ENCODE data around the gene ZBTB1. TPM values are rescaled to one million over a fixed set of nuclear protein-coding genes. Genes with fewer than 3 reads are reported as not detected.

ZBTB1 gene
- total and polyA plus RNA-seq, 2 donors (not counting 1 experiment from before 2014, with no cell fraction given): 52.8 to 108 TPM

DNA sequence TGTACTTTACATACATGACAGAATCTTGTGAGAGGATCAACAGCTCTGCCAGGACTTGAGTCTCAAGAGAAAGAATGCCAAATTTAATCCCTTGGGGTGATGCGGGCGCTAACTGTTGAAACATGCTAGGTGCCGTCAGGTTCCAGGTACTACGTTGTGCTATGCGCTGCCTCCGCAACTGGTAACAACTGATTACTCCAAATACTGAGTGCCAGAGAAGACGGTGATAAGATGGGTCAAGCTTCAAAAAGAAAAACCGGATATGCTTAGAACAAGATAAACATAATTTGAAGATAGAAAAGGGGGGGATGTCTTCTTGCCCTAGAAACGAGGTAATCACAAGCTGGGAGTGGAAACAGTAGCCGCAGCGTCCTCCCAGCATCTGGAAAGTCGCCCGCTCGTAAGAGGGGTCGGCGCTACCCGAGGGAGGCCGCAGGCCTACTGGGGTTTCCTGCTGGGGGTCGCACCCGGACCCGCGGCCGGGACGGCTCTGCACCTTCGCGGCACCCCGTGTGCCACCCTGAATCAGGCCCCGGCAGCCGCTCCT is 1.6 kb upstream of the ZBTB1 start:
- H3K4me1 Mint-ChIP-seq: peaks cover 56% of the 10 kb centered on the region
- H3K4me3 Mint-ChIP-seq: peak overlapping the region; percentile 95
- H4K20me1 ChIP-seq (ENCODE audit: control insufficient read depth, insufficient read depth, low read length, poor library complexity, severe bottlenecking): peaks cover 32% of the 10 kb centered on the region
- H3K27me3 ChIP-seq (replicated peaks in 1 of 4; ENCODE audit: control extremely low read depth in 1 of 4, control insufficient read depth in 3 of 4, insufficient read depth in 4 of 4, low read length in 3 of 4): no peaks in the 10 kb centered on the region
- intact Hi-C loops (cut with micrococcal nuclease): loop anchor here (1.0 to 5.0 kb wide), 12 partner anchors 8 to 909 kb away; partner anchors contain the start of genes CHURC1, FUT8, HSPA2 and MTHFD1
- no peaks in the 10 kb centered on the region for H3K27me3 Mint-ChIP-seq
- no peak for TF ChIP-seq EZH2 (IDR thresholded peaks at IDR 0.05; ENCODE audit: borderline replicate concordance, insufficient read depth, low read depth, low read length, poor library complexity, severe bottlenecking)
- TF ChIP-seq, protein P1, sequence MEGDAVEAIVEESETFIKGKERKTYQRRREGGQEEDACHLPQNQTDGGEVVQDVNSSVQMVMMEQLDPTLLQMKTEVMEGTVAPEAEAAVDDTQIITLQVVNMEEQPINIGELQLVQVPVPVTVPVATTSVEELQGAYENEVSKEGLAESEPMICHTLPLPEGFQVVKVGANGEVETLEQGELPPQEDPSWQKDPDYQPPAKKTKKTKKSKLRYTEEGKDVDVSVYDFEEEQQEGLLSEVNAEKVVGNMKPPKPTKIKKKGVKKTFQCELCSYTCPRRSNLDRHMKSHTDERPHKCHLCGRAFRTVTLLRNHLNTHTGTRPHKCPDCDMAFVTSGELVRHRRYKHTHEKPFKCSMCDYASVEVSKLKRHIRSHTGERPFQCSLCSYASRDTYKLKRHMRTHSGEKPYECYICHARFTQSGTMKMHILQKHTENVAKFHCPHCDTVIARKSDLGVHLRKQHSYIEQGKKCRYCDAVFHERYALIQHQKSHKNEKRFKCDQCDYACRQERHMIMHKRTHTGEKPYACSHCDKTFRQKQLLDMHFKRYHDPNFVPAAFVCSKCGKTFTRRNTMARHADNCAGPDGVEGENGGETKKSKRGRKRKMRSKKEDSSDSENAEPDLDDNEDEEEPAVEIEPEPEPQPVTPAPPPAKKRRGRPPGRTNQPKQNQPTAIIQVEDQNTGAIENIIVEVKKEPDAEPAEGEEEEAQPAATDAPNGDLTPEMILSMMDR (IDR thresholded peaks at IDR 0.05): no peak
- peak overlapping the region; percentile 95 for H3K9ac ChIP-seq (ENCODE audit: low read length)
- peaks cover 80% of the 10 kb centered on the region for H3K79me2 ChIP-seq (ENCODE audit: control insufficient read depth, insufficient read depth, low read length)
- H3K36me3 ChIP-seq (replicated peaks in 1 of 2; ENCODE audit: control extremely low read depth in 1 of 2, control insufficient read depth in 1 of 2, extremely low read depth in 1 of 2, insufficient read depth in 2 of 2, low read length in 1 of 2): peaks cover 0 to 4% of the 10 kb centered on the region in 2 experiments
- ChIA-PET CTCF (interaction anchor here (0.9 to 3.1 kb wide), 13 partner anchors 9 to 164 kb away, joined by 3 to 42 read pairs (median 4); partner anchors contain the start of gene HSPA2), POLR2A (interaction anchor here (0.6 to 3.4 kb wide), 6 partner anchors 11 to 861 kb away, joined by 3 to 28 read pairs (median 4); partner anchors contain the start of genes HSPA2, MTHFD1 and WDR89)
- peak overlapping the region; percentile 100 for H3K27ac Mint-ChIP-seq
- peak overlapping the region; percentile 99 to 100 for H3K27ac ChIP-seq (ENCODE audit: low read length in 2 of 2)
- no peak for ATAC-seq (ENCODE audit: low read depth)
- peaks cover 57 to 58% of the 10 kb centered on the region in 2 donors for H3K4me1 ChIP-seq (ENCODE audit: control insufficient read depth in 2 of 2, insufficient read depth in 2 of 2, low read length in 2 of 2)
- H3K4me3 ChIP-seq (ENCODE audit: control extremely low read depth in 1 of 5, extremely low read depth in 1 of 5, insufficient read depth in 1 of 5, low read depth in 2 of 5, low read length in 4 of 5): peak overlapping the region; percentile 87 to 98 (median 95)
- H3K9me3 ChIP-seq (ENCODE audit: control extremely low read depth in 1 of 3, control insufficient read depth in 2 of 3, insufficient read depth in 1 of 3, low read length in 2 of 3): no peaks in the 10 kb centered on the region
- DNase-seq: peak; percentile 65
- no peaks in the 10 kb centered on the region for H3K9me3 Mint-ChIP-seq (ENCODE audit: insufficient read depth)
- peak overlapping the region; percentile 86 for H3K4me2 ChIP-seq (replicated peaks; ENCODE audit: low read depth, low read length, poor library complexity, severe bottlenecking)
- 0% methylated on average over 26 of the region's 29 CpGs for WGBS (ENCODE audit: insufficient coverage)
- peak overlapping the region; percentile 74 for H2AFZ ChIP-seq (ENCODE audit: insufficient read depth, low read depth, low read length, poor library complexity, severe bottlenecking)

All from B cell (primary cell).